Duodenal mucosa (tissue), 2 donors: ENCODE data around the gene PRR20C.
"Not testable (repeated sequence)": the region's sequence is repeated elsewhere in the genome, so short reads cannot be mapped to it uniquely, and the experiment has no call there.

Source experiments
- H3K27ac ChIP-seq: one replicate; pipeline ENCODE4 v1.7.0; 2013; ENCODE audit warnings: low read depth, low read length
- H3K27me3 ChIP-seq, 2 donors: one replicate each; pipeline ENCODE4 v1.7.0; 2013; ENCODE audit warnings: low read length in 2 of 2, control low read depth in 1 of 2; ENCODE audit not compliant: insufficient read depth in 2 of 2, control insufficient read depth in 1 of 2
- H3K36me3 ChIP-seq, 2 donors: one replicate each; pipeline ENCODE4 v1.7.0; 2013; ENCODE audit warnings: low read length in 2 of 2, control low read depth in 1 of 2; ENCODE audit not compliant: insufficient read depth in 2 of 2, control insufficient read depth in 1 of 2
- H3K4me1 ChIP-seq, 2 donors: one replicate each; pipeline ENCODE4 v1.7.0; 2013; ENCODE audit warnings: low read length in 2 of 2, control low read depth in 1 of 2; ENCODE audit not compliant: insufficient read depth in 2 of 2, control insufficient read depth in 1 of 2
- H3K4me3 ChIP-seq, 2 donors: one replicate each; pipeline ENCODE4 v1.7.0; 2013; ENCODE audit warnings: low read length in 2 of 2, low read depth in 1 of 2
- H3K9ac ChIP-seq, 2 donors: one replicate each; pipeline ENCODE4 v1.7.0; 2013; ENCODE audit warnings: low read length in 2 of 2, low read depth in 1 of 2
- H3K9me3 ChIP-seq, 2 donors: one replicate each; pipeline ENCODE4 v1.7.0; 2013; ENCODE audit warnings: low read length in 2 of 2, control low read depth in 1 of 2; ENCODE audit not compliant: control insufficient read depth in 1 of 2

Gene PRR20C

GRCh38 chr13:57153761-57154160 lies at the start of gene PRR20C:
Gene PRR20C (plus strand): TSS chr13:57154061. CDS start chr13:57154448, 387 bp downstream.
- H3K36me3 ChIP-seq, H3K4me1 ChIP-seq, H3K27ac ChIP-seq, H3K9me3 ChIP-seq, H3K27me3 ChIP-seq, H3K9ac ChIP-seq, H3K4me3 ChIP-seq: not testable (repeated sequence)

GRCh38 chr13:57114945-57115344 lies 38.9 kb upstream of the PRR20C start:
- no peak overlapping the region for H3K27ac ChIP-seq
- no peaks in the 10 kb centered on the region for H3K36me3 ChIP-seq
- no peaks in the 10 kb centered on the region for H3K27me3 ChIP-seq
- no peak overlapping the region for H3K9ac ChIP-seq
- H3K4me3 ChIP-seq = no peak overlapping the region
- no peaks in the 10 kb centered on the region for H3K4me1 ChIP-seq
- H3K9me3 ChIP-seq = peaks cover 12% of the 10 kb centered on the region in 2 donors

GRCh38 chr13:57123681-57124080 lies 30.2 kb upstream of the PRR20C start:
- Histone ChIP-seq H3K36me3 (no peaks in the 10 kb centered on the region), H3K27ac (no peak overlapping the region), H3K9ac (no peak overlapping the region), H3K4me3 (no peak overlapping the region), H3K9me3 (peaks cover 4 to 11% of the 10 kb centered on the region in 2 donors), H3K4me1 (no peaks in the 10 kb centered on the region), H3K27me3 (no peaks in the 10 kb centered on the region)

- no peak overlapping the region for H3K9ac ChIP-seq
- no peaks in the 10 kb centered on the region for H3K27me3 ChIP-seq
- no peaks in the 10 kb centered on the region for H3K36me3 ChIP-seq
- H3K4me1 ChIP-seq = no peaks in the 10 kb centered on the region
- H3K4me3 ChIP-seq = no peak overlapping the region
- no peak overlapping the region for H3K27ac ChIP-seq
- peaks cover 0 to 4% of the 10 kb centered on the region in 2 donors for H3K9me3 ChIP-seq
Observed at GRCh38 chr13:57128909-57129308, 25.0 kb upstream of the PRR20C start.

GRCh38 chr13:57136093-57136492 lies 17.8 kb upstream of the PRR20C start:
- Histone ChIP-seq H3K4me3 (no peak overlapping the region), H3K36me3 (no peaks in the 10 kb centered on the region), H3K27ac (no peak overlapping the region), H3K9ac (no peak overlapping the region), H3K4me1 (no peaks in the 10 kb centered on the region), H3K9me3 (peaks cover 2 to 7% of the 10 kb centered on the region in 2 donors), H3K27me3 (no peaks in the 10 kb centered on the region)

GRCh38 chr13:57137585-57137984 lies 16.3 kb upstream of the PRR20C start:
- H3K27ac ChIP-seq = no peak overlapping the region
- H3K9me3 ChIP-seq = peaks cover 2 to 7% of the 10 kb centered on the region in 2 donors
- H3K4me3 ChIP-seq = no peak overlapping the region

GRCh38 chr13:57138988-57139387 lies 14.9 kb upstream of the PRR20C start:
- Histone ChIP-seq H3K36me3 (no peaks in the 10 kb centered on the region), H3K4me3 (no peak overlapping the region), H3K27ac (no peak overlapping the region), H3K4me1 (no peaks in the 10 kb centered on the region), H3K9ac (no peak overlapping the region), H3K27me3 (no peaks in the 10 kb centered on the region), H3K9me3 (peaks cover 2 to 7% of the 10 kb centered on the region in 2 donors)

More at GRCh38 chr13:57137585-57137984, 16.3 kb upstream of the PRR20C start:
- H3K27me3 ChIP-seq = no peaks in the 10 kb centered on the region
- H3K9ac ChIP-seq = no peak overlapping the region
- H3K36me3 ChIP-seq = no peaks in the 10 kb centered on the region
- H3K4me1 ChIP-seq = no peaks in the 10 kb centered on the region

GRCh38 chr13:57139781-57140180 lies 14.1 kb upstream of the PRR20C start:
- not testable (repeated sequence) for H3K36me3 ChIP-seq, H3K27ac ChIP-seq, H3K9ac ChIP-seq, H3K27me3 ChIP-seq, H3K4me3 ChIP-seq, H3K9me3 ChIP-seq, H3K4me1 ChIP-seq

GRCh38 chr13:57140235-57140968 lies 13.5 kb upstream of the PRR20C start, which contains the start of gene PRR20A:
Gene PRR20A (plus strand): TSS chr13:57140918. CDS start chr13:57141305, 387 bp downstream.
- not testable (repeated sequence) for H3K4me3 ChIP-seq, H3K27ac ChIP-seq, H3K36me3 ChIP-seq, H3K4me1 ChIP-seq, H3K9me3 ChIP-seq, H3K27me3 ChIP-seq, H3K9ac ChIP-seq

GRCh38 chr13:57147188-57147587 lies 6.7 kb upstream of the PRR20C start, which contains the start of gene PRR20B:
Gene PRR20B (plus strand): TSS chr13:57147488. CDS start chr13:57147875, 387 bp downstream.
- not testable (repeated sequence) for H3K27ac ChIP-seq, H3K4me3 ChIP-seq, H3K4me1 ChIP-seq, H3K36me3 ChIP-seq, H3K27me3 ChIP-seq, H3K9me3 ChIP-seq, H3K9ac ChIP-seq
